ENCODE measurements around the gene FEZF2. TPM values are rescaled to one million over a fixed set of nuclear protein-coding genes. Genes with fewer than 3 reads are reported as not detected.

Gene FEZF2
- total and polyA plus RNA-seq, 2 of the 13 experiments (the other 11 are each of a cell fraction or from before 2014, with no cell fraction given) = not detected

GRCh38 chr3:62372621-62373041, 719 bp downstream of the FEZF2 start:
- no peak overlapping the region for H3K9ac ChIP-seq (ENCODE audit: insufficient read depth, low read depth, low read length)
- H3K4me2 ChIP-seq (ENCODE audit: low read depth, low read length) = no peak overlapping the region
- DNase-seq (ENCODE audit: low spot score) (no peak), FAIRE-seq (no peak), ATAC-seq (no peak; the same call in 2 of the 3 replicates)
- TF ChIP-seq SAFB2 (CRISPR knock-in tag; IDR thresholded peaks at IDR 0.05; ENCODE audit: borderline replicate concordance, low read depth) (no peak), CEBPB (IDR thresholded peaks at IDR 0.05; ENCODE audit: borderline replicate concordance, low read depth, low read length) (no peak), ZNF10 (CRISPR knock-in tag; IDR thresholded peaks at IDR 0.05; ENCODE audit: borderline replicate concordance, low read depth) (no peak), POLR2G (IDR thresholded peaks at IDR 0.05; ENCODE audit: low read depth, low read length) (no peak), BCL6 (CRISPR knock-in tag; IDR thresholded peaks at IDR 0.05) (no peak), ZNF460 (CRISPR knock-in tag; IDR thresholded peaks at IDR 0.05; ENCODE audit: borderline replicate concordance) (no peak)
- H3K4me3 ChIP-seq (replicated peaks in 1 of 3; ENCODE audit: insufficient read depth in 1 of 3, low read depth in 2 of 3, low read length in 3 of 3) = no peak overlapping the region
- H3K36me3 ChIP-seq (replicated peaks in 1 of 2; ENCODE audit: control insufficient read depth in 1 of 2, insufficient read depth in 2 of 2, low read length in 2 of 2) = no peaks in the 10 kb centered on the region
- intact Hi-C loops (cut with micrococcal nuclease; ENCODE audit: unreplicated experiment) = no loop called here
- WGBS (ENCODE audit: low lambda C conversion rate) = 20% methylated on average over 5 of the region's 30 CpGs
- H3K4me1 ChIP-seq (ENCODE audit: insufficient read depth, low read length) = no peaks in the 10 kb centered on the region
- H3K27ac ChIP-seq (ENCODE audit: extremely low read length, insufficient read depth, low read length) = no peak overlapping the region
- no peak overlapping the region for H2AFZ ChIP-seq (ENCODE audit: low read length)
- H3K27me3 ChIP-seq (ENCODE audit: control insufficient read depth in 1 of 2, insufficient read depth in 2 of 2, low read length in 2 of 2) = peaks cover 7 to 70% of the 10 kb centered on the region in 2 experiments
- no TSS peak for BruUV-seq (replicated peaks)
- no peaks in the 10 kb centered on the region for H4K20me1 ChIP-seq (ENCODE audit: insufficient read depth, low read length)
- no peaks in the 10 kb centered on the region for H3K79me2 ChIP-seq (ENCODE audit: insufficient read depth, low read length)
- no peaks in the 10 kb centered on the region for H3K9me3 ChIP-seq (ENCODE audit: low read length)
- CTCF ChIA-PET (ENCODE audit: low intra/inter-chr PET ratio, low total read pairs) = no interaction called here
- in situ Hi-C loops (cut with HindIII; ENCODE audit: extremely low pct_ligation_motif_present, low pct_unique_long_range_greater_than_20kb) = no loop called here
- POLR2A ChIA-PET = no interaction called here

GRCh38 chr3:62371720-62372591, 1.4 kb downstream of the FEZF2 start:
- Histone ChIP-seq H3K27me3 (ENCODE audit: control insufficient read depth in 1 of 2, insufficient read depth in 2 of 2, low read length in 2 of 2) (peaks cover 7 to 72% of the 10 kb centered on the region in 2 experiments), H4K20me1 (ENCODE audit: insufficient read depth, low read length) (no peaks in the 10 kb centered on the region), H3K4me1 (ENCODE audit: insufficient read depth, low read length) (no peaks in the 10 kb centered on the region), H3K27ac (ENCODE audit: extremely low read length, insufficient read depth, low read length) (no peak overlapping the region), H3K79me2 (ENCODE audit: insufficient read depth, low read length) (no peaks in the 10 kb centered on the region), H2AFZ (ENCODE audit: low read length) (no peak overlapping the region), H3K4me3 (replicated peaks in 1 of 3; ENCODE audit: insufficient read depth in 1 of 3, low read depth in 2 of 3, low read length in 3 of 3) (no peak overlapping the region), H3K4me2 (ENCODE audit: low read depth, low read length) (no peak overlapping the region), H3K9me3 (ENCODE audit: low read length) (no peaks in the 10 kb centered on the region), H3K9ac (ENCODE audit: insufficient read depth, low read depth, low read length) (no peak overlapping the region), H3K36me3 (replicated peaks in 1 of 2; ENCODE audit: control insufficient read depth in 1 of 2, insufficient read depth in 2 of 2, low read length in 2 of 2) (no peaks in the 10 kb centered on the region)
- intact Hi-C loops (cut with micrococcal nuclease; ENCODE audit: unreplicated experiment) (no loop called here), in situ Hi-C loops (cut with HindIII; ENCODE audit: extremely low pct_ligation_motif_present, low pct_unique_long_range_greater_than_20kb) (no loop called here)
- no TSS peak for BruUV-seq (replicated peaks)
- no peak for ATAC-seq
- 0 out of 2 replicates have a peak, but pooled peaks have one; percentile 15 for TF ChIP-seq ZNF629 (CRISPR knock-in tag; conservative IDR thresholded peaks at IDR 0.05)
- no peak for TF ChIP-seq TERF1 (CRISPR knock-in tag; IDR thresholded peaks at IDR 0.05)
- WGBS (ENCODE audit: low lambda C conversion rate) = 27% methylated on average over 16 of the region's 66 CpGs
- no peak for DNase-seq (ENCODE audit: low spot score)
- CTCF ChIA-PET (ENCODE audit: low intra/inter-chr PET ratio, low total read pairs) = no interaction called here
- POLR2A ChIA-PET = no interaction called here
- FAIRE-seq = no peak
